WTC11 (cell line): ENCODE data around the gene MCF2L2. TPM values are rescaled to one million over a fixed set of nuclear protein-coding genes. Genes with fewer than 3 reads are reported as not detected.
A peak's percentile ranks its signal among the peaks of the same experiment; 100 is the strongest.

ENCODE experiments used
- ATAC-seq: fragments of 200-7000 bp; cut with Tn5 transposase; 2 replicates; pipeline ENCODE4 v1.10.0; 2021; ENCODE audit warnings: mild to moderate bottlenecking, moderate library complexity
- CTCF ChIA-PET: fragments of 300-600 bp; sonication (Branson Sonifier 250); formaldehyde crosslinking; loops from one replicate; lab custom pipeline; 2021; ENCODE audit warnings: antibody characterized with exemption; lab: Charles Lee
- POLR2A ChIA-PET: fragments of 350-600 bp; sonication (Branson Sonifier 250); formaldehyde crosslinking; loops from one replicate; lab custom pipeline; 2021; ENCODE audit warnings: antibody characterized with exemption; lab: Charles Lee
- DNase-seq: peaks from one replicate; pipeline ENCODE4 v3.0.0; 2021; ENCODE audit warnings: low spot score
- H3K27ac Mint-ChIP-seq: 2 replicates; pipeline ENCODE4 v1.8.0; 2021; ENCODE audit warnings: mixed read lengths
- H3K27me3 Mint-ChIP-seq: 2 replicates; pipeline ENCODE4 v1.8.0; 2021; ENCODE audit warnings: low read depth, mild to moderate bottlenecking, moderate library complexity, mixed read lengths
- H3K36me3 Mint-ChIP-seq: 2 replicates; pipeline ENCODE4 v1.8.0; 2021; ENCODE audit warnings: mixed read lengths
- H3K4me1 Mint-ChIP-seq: 2 replicates; pipeline ENCODE4 v1.8.0; 2022; ENCODE audit warnings: mixed read lengths
- H3K4me3 Mint-ChIP-seq: 2 replicates; pipeline ENCODE4 v1.8.0; 2021; ENCODE audit warnings: mild to moderate bottlenecking, moderate library complexity, mixed read lengths
- H3K9me3 Mint-ChIP-seq: 2 replicates; pipeline ENCODE4 v1.8.0; 2021; ENCODE audit warnings: mixed read lengths
- ELF4 ChIP-seq: sonication (generic); formaldehyde crosslinking; IDR thresholded peaks from 2 replicates; pipeline ENCODE4 v1.8.1; 2022; ENCODE audit warnings: low read depth, mild to moderate bottlenecking, moderate library complexity, missing genetic modification reagents
- EMX1 ChIP-seq: fragments of 250-450 bp; sonication (Bioruptor Pico); IDR thresholded peaks from 2 replicates; pipeline ENCODE4 v1.8.0; 2021; ENCODE audit warnings: mild to moderate bottlenecking
- GRHL2 ChIP-seq: fragments of 250-450 bp; sonication (Bioruptor Pico); IDR thresholded peaks from 2 replicates; pipeline ENCODE4 v1.8.0; 2022; ENCODE audit warnings: mild to moderate bottlenecking, moderate library complexity; ENCODE audit not compliant: insufficient replicate concordance, severe bottlenecking
- GTF2I ChIP-seq: fragments of 250-450 bp; sonication (Bioruptor Pico); conservative IDR thresholded peaks from 2 replicates; pipeline ENCODE4 v1.4.0; 2021; ENCODE audit warnings: mild to moderate bottlenecking
- JUN ChIP-seq: sonication (generic); formaldehyde crosslinking; IDR thresholded peaks from 2 replicates; pipeline ENCODE4 v1.8.0; 2023; ENCODE audit warnings: mild to moderate bottlenecking, missing genetic modification reagents
- NFE2L1 ChIP-seq: sonication (generic); formaldehyde crosslinking; IDR thresholded peaks from 2 replicates; pipeline ENCODE4 v1.8.1; 2023; ENCODE audit warnings: missing genetic modification reagents
- NR3C1 ChIP-seq: sonication (generic); formaldehyde crosslinking; conservative IDR thresholded peaks from 2 replicates; pipeline ENCODE4 v1.8.1; 2023; ENCODE audit warnings: low read depth, mild to moderate bottlenecking, missing genetic modification reagents
- TEAD1 ChIP-seq: sonication (generic); formaldehyde crosslinking; IDR thresholded peaks from 2 replicates; pipeline ENCODE4 v1.8.0; 2022; ENCODE audit warnings: mild to moderate bottlenecking, missing genetic modification reagents
- TEAD4 ChIP-seq: sonication (generic); formaldehyde crosslinking; IDR thresholded peaks from 2 replicates; pipeline ENCODE4 v1.8.0; 2022; ENCODE audit warnings: mild to moderate bottlenecking, missing genetic modification reagents
- TP53 ChIP-seq: sonication (generic); formaldehyde crosslinking; IDR thresholded peaks from 2 replicates; pipeline ENCODE4 v1.8.1; 2023; ENCODE audit warnings: mild to moderate bottlenecking, missing genetic modification reagents
- ZNF138 ChIP-seq: sonication (generic); formaldehyde crosslinking; conservative IDR thresholded peaks from 2 replicates; pipeline ENCODE4 v1.8.1; 2022; ENCODE audit warnings: mild to moderate bottlenecking, moderate library complexity, missing genetic modification reagents
- ZNF232 ChIP-seq: sonication (generic); formaldehyde crosslinking; IDR thresholded peaks from 2 replicates; pipeline ENCODE4 v1.8.0; 2022; ENCODE audit warnings: mild to moderate bottlenecking, missing genetic modification reagents
- ZNF263 ChIP-seq: sonication (generic); formaldehyde crosslinking; IDR thresholded peaks from 2 replicates; pipeline ENCODE4 v1.8.1; 2022; ENCODE audit warnings: low read depth, mild to moderate bottlenecking, moderate library complexity, missing genetic modification reagents
- total RNA-seq: library from RNA; stranded (reverse); gene quantifications from 3 replicates; pipeline ENCODE4 v1.2.3, GENCODE V29; 2021
- TF ChIP-seq, protein P1 (sequence below): sonication (generic); formaldehyde crosslinking; IDR thresholded peaks from 2 replicates; pipeline ENCODE4 v1.8.1; 2022; ENCODE audit warnings: mild to moderate bottlenecking, moderate library complexity, missing genetic modification reagents
- TF ChIP-seq, protein P2 (sequence below): fragments of 250-450 bp; sonication (Bioruptor Pico); IDR thresholded peaks from 2 replicates; pipeline ENCODE4 v1.9.0; 2021; ENCODE audit warnings: mild to moderate bottlenecking
- TF ChIP-seq, protein P3 (sequence below): sonication (generic); formaldehyde crosslinking; IDR thresholded peaks from 2 replicates; pipeline ENCODE4 v1.8.1; 2023; ENCODE audit warnings: mild to moderate bottlenecking, missing genetic modification reagents, borderline replicate concordance
- TF ChIP-seq, protein P4 (sequence below): fragments of 250-450 bp; sonication (Bioruptor Pico); IDR thresholded peaks from 2 replicates; pipeline ENCODE4 v1.9.0; 2021; ENCODE audit warnings: mild to moderate bottlenecking
- TF ChIP-seq, protein P5 (sequence below): sonication (generic); formaldehyde crosslinking; IDR thresholded peaks from 2 replicates; pipeline ENCODE4 v1.8.1; 2023; ENCODE audit warnings: mild to moderate bottlenecking, moderate library complexity, missing genetic modification reagents
- TF ChIP-seq, protein P6 (sequence below): sonication (generic); formaldehyde crosslinking; conservative IDR thresholded peaks from 2 replicates; pipeline ENCODE4 v1.8.1; 2022; ENCODE audit warnings: mild to moderate bottlenecking, missing genetic modification reagents
- TF ChIP-seq, protein P7 (sequence below): sonication (generic); formaldehyde crosslinking; IDR thresholded peaks from 2 replicates; pipeline ENCODE4 v1.8.1; 2023; ENCODE audit warnings: mild to moderate bottlenecking, missing genetic modification reagents, moderate library complexity

The MCF2L2 gene
- total RNA-seq, 1 experiment from 2014 or later: 7.5 TPM

DNA sequence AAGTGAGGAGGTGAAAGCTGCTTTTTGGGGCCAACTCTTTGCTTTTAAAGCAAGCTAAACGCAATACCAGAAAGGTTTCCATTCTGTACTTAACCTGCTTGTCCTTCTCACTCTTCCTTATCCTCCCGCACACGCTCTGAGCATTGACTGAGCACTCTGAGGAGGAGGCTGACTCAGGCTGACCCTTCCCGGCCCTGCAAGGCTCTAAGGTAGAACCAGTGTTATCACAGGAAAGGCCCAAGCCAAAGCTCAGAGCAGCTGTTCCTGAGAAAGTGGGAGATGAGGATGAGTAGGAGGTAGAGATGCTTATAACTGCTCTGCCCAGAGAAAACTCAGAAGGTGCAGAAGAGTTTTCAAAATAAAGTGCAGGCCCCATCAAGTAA lies 173.1 kb downstream of the MCF2L2 start:
- CTCF ChIA-PET: interaction anchor here (1.0 to 1.4 kb wide), 2 partner anchors 10 to 127 kb away, joined by 4 to 5 read pairs; no protein-coding TSS in a partner anchor
- DNase-seq: no peak
- Mint-ChIP-seq H3K4me1 (peaks cover 18% of the 10 kb centered on the region), H3K36me3 (no peaks in the 10 kb centered on the region), H3K4me3 (peak overlapping the region; percentile 79), H3K27ac (peak overlapping the region; percentile 40; the same call in 1 of the 2 replicates), H3K9me3 (no peaks in the 10 kb centered on the region), H3K27me3 (peaks cover 29% of the 10 kb centered on the region)
- POLR2A ChIA-PET: no interaction called here
- TF ChIP-seq TP53 (no peak), JUN (CRISPR knock-in tag) (no peak), EMX1 (no peak), TEAD4 (CRISPR knock-in tag) (no peak), ZNF263 (CRISPR knock-in tag) (no peak)
- TF ChIP-seq, protein P1, sequence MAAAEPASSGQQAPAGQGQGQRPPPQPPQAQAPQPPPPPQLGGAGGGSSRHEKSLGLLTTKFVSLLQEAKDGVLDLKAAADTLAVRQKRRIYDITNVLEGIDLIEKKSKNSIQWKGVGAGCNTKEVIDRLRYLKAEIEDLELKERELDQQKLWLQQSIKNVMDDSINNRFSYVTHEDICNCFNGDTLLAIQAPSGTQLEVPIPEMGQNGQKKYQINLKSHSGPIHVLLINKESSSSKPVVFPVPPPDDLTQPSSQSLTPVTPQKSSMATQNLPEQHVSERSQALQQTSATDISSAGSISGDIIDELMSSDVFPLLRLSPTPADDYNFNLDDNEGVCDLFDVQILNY (CRISPR knock-in tag): no peak
- TF ChIP-seq, protein P2, sequence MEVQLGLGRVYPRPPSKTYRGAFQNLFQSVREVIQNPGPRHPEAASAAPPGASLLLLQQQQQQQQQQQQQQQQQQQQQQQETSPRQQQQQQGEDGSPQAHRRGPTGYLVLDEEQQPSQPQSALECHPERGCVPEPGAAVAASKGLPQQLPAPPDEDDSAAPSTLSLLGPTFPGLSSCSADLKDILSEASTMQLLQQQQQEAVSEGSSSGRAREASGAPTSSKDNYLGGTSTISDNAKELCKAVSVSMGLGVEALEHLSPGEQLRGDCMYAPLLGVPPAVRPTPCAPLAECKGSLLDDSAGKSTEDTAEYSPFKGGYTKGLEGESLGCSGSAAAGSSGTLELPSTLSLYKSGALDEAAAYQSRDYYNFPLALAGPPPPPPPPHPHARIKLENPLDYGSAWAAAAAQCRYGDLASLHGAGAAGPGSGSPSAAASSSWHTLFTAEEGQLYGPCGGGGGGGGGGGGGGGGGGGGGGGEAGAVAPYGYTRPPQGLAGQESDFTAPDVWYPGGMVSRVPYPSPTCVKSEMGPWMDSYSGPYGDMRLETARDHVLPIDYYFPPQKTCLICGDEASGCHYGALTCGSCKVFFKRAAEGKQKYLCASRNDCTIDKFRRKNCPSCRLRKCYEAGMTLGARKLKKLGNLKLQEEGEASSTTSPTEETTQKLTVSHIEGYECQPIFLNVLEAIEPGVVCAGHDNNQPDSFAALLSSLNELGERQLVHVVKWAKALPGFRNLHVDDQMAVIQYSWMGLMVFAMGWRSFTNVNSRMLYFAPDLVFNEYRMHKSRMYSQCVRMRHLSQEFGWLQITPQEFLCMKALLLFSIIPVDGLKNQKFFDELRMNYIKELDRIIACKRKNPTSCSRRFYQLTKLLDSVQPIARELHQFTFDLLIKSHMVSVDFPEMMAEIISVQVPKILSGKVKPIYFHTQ (CRISPR knock-in tag): no peak
- peak; percentile 16 for ATAC-seq

DNA sequence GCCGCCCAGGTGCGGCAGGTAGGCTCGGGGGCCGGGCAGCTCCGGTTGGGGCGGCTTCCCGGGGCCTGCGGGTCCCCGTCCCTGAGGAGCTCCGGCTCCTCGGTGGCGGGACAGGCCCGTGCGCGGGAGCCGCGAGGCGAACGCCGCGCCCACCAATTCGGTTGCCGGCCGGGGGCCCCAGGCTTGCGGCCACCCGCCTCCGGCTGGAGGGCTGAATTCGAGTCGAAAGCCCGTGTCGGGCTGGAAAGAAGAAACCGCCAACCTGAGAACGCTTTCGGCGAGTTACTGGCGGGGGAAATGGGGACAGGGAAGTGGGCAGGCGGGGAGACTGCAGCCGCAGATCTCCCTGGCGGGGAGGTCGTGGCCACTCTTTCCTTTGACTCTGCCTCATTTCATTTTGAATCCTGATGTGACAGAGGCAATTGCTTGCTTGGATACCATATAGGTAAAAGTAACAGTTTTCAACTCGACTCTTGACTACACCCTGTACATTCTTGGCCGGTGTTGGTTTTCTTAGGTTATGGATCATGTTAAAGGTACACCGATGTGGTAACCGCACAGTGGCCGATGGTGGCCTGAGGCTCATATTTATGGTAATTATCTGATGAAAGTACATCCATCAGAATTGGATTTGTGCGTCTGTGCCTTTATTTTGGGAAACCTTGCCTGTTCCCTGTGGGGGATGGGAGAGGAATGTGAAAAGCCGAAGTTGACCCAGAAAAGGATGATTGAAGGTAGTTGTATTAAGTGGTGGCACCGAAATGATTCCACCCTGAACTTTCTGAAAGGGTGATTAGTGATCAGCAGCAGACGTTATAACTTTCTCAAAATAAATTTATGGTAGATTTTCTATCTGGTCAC lies 173.7 kb downstream of the MCF2L2 start:
- ATAC-seq (peak; percentile 13), DNase-seq (peak; percentile 58)
- H3K4me3 Mint-ChIP-seq: peak overlapping the region; percentile 79
- H3K9me3 Mint-ChIP-seq: no peaks in the 10 kb centered on the region
- no peaks in the 10 kb centered on the region for H3K36me3 Mint-ChIP-seq
- CTCF ChIA-PET: interaction anchor here (1.0 to 1.4 kb wide), 2 partner anchors 10 to 128 kb away, joined by 4 to 5 read pairs; no protein-coding TSS in a partner anchor
- POLR2A ChIA-PET: interaction anchor here (0.5 to 1.5 kb wide), 3 partner anchors 10 to 60 kb away, joined by 3 to 9 read pairs (median 4); no protein-coding TSS in a partner anchor
- peak overlapping the region; percentile 57 for H3K27ac Mint-ChIP-seq
- H3K4me1 Mint-ChIP-seq: peaks cover 20% of the 10 kb centered on the region
- peaks cover 32% of the 10 kb centered on the region for H3K27me3 Mint-ChIP-seq
- TF ChIP-seq NFE2L1 (CRISPR knock-in tag) (no peak), ELF4 (CRISPR knock-in tag) (no peak), TEAD1 (CRISPR knock-in tag) (no peak), ZNF232 (CRISPR knock-in tag) (0 out of 2 replicates have a peak, but pooled peaks have one; percentile 18), ZNF138 (CRISPR knock-in tag) (no peak), GTF2I (no peak), GRHL2 (CRISPR knock-in tag) (no peak), NR3C1 (no peak)
- TF ChIP-seq, protein P3, sequence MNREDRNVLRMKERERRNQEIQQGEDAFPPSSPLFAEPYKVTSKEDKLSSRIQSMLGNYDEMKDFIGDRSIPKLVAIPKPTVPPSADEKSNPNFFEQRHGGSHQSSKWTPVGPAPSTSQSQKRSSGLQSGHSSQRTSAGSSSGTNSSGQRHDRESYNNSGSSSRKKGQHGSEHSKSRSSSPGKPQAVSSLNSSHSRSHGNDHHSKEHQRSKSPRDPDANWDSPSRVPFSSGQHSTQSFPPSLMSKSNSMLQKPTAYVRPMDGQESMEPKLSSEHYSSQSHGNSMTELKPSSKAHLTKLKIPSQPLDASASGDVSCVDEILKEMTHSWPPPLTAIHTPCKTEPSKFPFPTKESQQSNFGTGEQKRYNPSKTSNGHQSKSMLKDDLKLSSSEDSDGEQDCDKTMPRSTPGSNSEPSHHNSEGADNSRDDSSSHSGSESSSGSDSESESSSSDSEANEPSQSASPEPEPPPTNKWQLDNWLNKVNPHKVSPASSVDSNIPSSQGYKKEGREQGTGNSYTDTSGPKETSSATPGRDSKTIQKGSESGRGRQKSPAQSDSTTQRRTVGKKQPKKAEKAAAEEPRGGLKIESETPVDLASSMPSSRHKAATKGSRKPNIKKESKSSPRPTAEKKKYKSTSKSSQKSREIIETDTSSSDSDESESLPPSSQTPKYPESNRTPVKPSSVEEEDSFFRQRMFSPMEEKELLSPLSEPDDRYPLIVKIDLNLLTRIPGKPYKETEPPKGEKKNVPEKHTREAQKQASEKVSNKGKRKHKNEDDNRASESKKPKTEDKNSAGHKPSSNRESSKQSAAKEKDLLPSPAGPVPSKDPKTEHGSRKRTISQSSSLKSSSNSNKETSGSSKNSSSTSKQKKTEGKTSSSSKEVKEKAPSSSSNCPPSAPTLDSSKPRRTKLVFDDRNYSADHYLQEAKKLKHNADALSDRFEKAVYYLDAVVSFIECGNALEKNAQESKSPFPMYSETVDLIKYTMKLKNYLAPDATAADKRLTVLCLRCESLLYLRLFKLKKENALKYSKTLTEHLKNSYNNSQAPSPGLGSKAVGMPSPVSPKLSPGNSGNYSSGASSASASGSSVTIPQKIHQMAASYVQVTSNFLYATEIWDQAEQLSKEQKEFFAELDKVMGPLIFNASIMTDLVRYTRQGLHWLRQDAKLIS (CRISPR knock-in tag): no peak
- TF ChIP-seq, protein P4, sequence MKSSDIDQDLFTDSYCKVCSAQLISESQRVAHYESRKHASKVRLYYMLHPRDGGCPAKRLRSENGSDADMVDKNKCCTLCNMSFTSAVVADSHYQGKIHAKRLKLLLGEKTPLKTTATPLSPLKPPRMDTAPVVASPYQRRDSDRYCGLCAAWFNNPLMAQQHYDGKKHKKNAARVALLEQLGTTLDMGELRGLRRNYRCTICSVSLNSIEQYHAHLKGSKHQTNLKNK: no peak
- TF ChIP-seq, protein P5, sequence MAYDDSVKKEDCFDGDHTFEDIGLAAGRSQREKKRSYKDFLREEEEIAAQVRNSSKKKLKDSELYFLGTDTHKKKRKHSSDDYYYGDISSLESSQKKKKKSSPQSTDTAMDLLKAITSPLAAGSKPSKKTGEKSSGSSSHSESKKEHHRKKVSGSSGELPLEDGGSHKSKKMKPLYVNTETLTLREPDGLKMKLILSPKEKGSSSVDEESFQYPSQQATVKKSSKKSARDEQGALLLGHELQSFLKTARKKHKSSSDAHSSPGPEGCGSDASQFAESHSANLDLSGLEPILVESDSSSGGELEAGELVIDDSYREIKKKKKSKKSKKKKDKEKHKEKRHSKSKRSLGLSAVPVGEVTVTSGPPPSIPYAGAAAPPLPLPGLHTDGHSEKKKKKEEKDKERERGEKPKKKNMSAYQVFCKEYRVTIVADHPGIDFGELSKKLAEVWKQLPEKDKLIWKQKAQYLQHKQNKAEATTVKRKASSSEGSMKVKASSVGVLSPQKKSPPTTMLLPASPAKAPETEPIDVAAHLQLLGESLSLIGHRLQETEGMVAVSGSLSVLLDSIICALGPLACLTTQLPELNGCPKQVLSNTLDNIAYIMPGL: peak; percentile 11; the same call in 1 of the 2 replicates
- TF ChIP-seq, protein P1 (CRISPR knock-in tag): no peak; the same call in 1 of the 2 replicates
- TF ChIP-seq, protein P6, sequence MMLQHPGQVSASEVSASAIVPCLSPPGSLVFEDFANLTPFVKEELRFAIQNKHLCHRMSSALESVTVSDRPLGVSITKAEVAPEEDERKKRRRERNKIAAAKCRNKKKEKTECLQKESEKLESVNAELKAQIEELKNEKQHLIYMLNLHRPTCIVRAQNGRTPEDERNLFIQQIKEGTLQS (CRISPR knock-in tag): no peak
- TF ChIP-seq, protein P7, sequence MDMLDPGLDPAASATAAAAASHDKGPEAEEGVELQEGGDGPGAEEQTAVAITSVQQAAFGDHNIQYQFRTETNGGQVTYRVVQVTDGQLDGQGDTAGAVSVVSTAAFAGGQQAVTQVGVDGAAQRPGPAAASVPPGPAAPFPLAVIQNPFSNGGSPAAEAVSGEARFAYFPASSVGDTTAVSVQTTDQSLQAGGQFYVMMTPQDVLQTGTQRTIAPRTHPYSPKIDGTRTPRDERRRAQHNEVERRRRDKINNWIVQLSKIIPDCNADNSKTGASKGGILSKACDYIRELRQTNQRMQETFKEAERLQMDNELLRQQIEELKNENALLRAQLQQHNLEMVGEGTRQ (CRISPR knock-in tag): no peak
